ENCODE measurements around the gene PIGT. TPM values are rescaled to one million over a fixed set of nuclear protein-coding genes. Genes with fewer than 3 reads are reported as not detected.
A peak's percentile ranks its signal among the peaks of the same experiment; 100 is the strongest.
"Not testable (repeated sequence)": the region's sequence is repeated elsewhere in the genome, so short reads cannot be mapped to it uniquely, and the experiment has no call there.

The PIGT gene
- total and polyA plus RNA-seq, 2 experiments from 2014 or later: 48.4 to 63.1 TPM

DNA sequence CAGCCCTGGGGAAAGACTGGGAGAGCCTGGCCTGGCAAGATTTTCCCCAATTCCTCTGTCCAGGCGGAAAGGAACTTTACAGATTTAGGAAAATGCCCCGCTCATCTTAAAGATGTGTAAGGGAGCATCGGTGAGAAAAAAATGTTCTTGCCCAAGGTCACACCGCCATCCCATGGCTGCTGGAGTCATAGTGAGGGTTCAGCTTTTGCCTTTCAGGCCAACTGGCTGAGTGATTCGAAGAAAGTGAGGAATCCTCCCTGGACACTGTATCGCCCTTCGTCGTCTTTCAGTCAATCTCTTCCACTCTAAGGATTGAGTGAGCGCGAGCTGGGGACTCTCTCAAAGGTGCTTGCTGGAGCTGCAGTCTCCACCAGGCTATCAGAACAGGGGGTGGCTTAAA is 55.0 kb downstream of the PIGT start:
- peak overlapping the region; percentile 85 for H3K4me3 ChIP-seq
- peaks cover 26% of the 10 kb centered on the region for H3K79me2 ChIP-seq (replicated peaks; ENCODE audit: insufficient read depth)
- peaks cover 27% of the 10 kb centered on the region for H3K4me1 ChIP-seq (ENCODE audit: insufficient read depth)
- Mint-ChIP-seq H3K9me3 (peaks cover 2% of the 10 kb centered on the region; the same call in 2 of the 3 replicates), H3K27me3 (ENCODE audit: insufficient read depth, low read depth, poor library complexity) (peaks cover 24% of the 10 kb centered on the region), H3K36me3 (ENCODE audit: low read depth) (peaks cover 20% of the 10 kb centered on the region), H3K4me3 (peak overlapping the region; percentile 80), H3K27ac (no peak overlapping the region), H3K4me1 (peaks cover 32% of the 10 kb centered on the region)
- H3K27ac ChIP-seq (ENCODE audit: low read depth): peak overlapping the region; percentile 5; the same call in 1 of the 2 replicates
- no peak; the same call in 2 of the 3 replicates for ATAC-seq
- peak overlapping the region; percentile 77 for H2AFZ ChIP-seq
- peak overlapping the region; percentile 94 for H3K4me2 ChIP-seq
- H3K27me3 ChIP-seq (ENCODE audit: insufficient read depth): peaks cover 11% of the 10 kb centered on the region; the same call in 1 of the 2 replicates
- H4K20me1 ChIP-seq (replicated peaks; ENCODE audit: insufficient read depth): no peaks in the 10 kb centered on the region; the same call in 1 of the 2 replicates
- TF ChIP-seq CREB1 (CRISPR knock-in tag; IDR thresholded peaks at IDR 0.05; ENCODE audit: low read depth) (no peak), ZNF331 (CRISPR knock-in tag; IDR thresholded peaks at IDR 0.05; ENCODE audit: low read depth) (no peak), JUNB (IDR thresholded peaks at IDR 0.05; ENCODE audit: unreplicated experiment) (no peak), STAT1 (IDR thresholded peaks at IDR 0.05; ENCODE audit: unreplicated experiment) (no peak), EZH2phosphoT487 (IDR thresholded peaks at IDR 0.05; ENCODE audit: unreplicated experiment) (no peak)
- TF ChIP-seq, protein P1, sequence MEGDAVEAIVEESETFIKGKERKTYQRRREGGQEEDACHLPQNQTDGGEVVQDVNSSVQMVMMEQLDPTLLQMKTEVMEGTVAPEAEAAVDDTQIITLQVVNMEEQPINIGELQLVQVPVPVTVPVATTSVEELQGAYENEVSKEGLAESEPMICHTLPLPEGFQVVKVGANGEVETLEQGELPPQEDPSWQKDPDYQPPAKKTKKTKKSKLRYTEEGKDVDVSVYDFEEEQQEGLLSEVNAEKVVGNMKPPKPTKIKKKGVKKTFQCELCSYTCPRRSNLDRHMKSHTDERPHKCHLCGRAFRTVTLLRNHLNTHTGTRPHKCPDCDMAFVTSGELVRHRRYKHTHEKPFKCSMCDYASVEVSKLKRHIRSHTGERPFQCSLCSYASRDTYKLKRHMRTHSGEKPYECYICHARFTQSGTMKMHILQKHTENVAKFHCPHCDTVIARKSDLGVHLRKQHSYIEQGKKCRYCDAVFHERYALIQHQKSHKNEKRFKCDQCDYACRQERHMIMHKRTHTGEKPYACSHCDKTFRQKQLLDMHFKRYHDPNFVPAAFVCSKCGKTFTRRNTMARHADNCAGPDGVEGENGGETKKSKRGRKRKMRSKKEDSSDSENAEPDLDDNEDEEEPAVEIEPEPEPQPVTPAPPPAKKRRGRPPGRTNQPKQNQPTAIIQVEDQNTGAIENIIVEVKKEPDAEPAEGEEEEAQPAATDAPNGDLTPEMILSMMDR (conservative IDR thresholded peaks at IDR 0.05; ENCODE audit: low read depth in 2 of 2): peak; percentile 33 to 52; a peak in 3 of 4 replicates
- no peaks in the 10 kb centered on the region for H3K9me2 ChIP-seq (ENCODE audit: insufficient read depth)
- no peaks in the 10 kb centered on the region; the same call in 1 of the 2 replicates for H3K36me3 ChIP-seq (ENCODE audit: insufficient read depth)
- DNase-seq (ENCODE audit: low spot score): peak; percentile 44
- peaks cover 4% of the 10 kb centered on the region for H3F3A ChIP-seq (replicated peaks; ENCODE audit: low read depth)

DNA sequence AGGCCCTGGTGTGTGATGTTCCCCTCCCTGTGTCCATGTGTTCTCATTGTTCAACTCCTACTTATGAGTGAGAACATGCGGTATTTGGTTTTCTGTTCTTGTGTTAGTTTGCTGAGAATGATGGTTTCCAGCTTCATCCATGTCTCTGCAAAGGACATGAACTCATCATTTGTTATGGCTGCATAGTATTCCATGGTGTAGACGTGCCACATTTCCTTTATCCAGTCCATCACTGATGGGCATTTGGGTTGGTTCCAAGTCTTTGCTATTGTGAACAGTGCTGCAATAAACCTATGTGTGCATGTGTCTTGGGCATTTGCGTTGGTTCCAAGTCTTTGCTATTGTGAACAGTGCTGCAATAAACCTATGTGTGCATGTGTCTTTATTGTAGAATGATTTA is 56.3 kb downstream of the PIGT start:
- peaks cover 21% of the 10 kb centered on the region for H3K4me1 ChIP-seq (ENCODE audit: insufficient read depth)
- not testable (repeated sequence) for ATAC-seq, H3K4me3 Mint-ChIP-seq

More for the DNA sequence above, 56.3 kb downstream of the PIGT start:
- H3K27me3 Mint-ChIP-seq (ENCODE audit: insufficient read depth, low read depth, poor library complexity): peaks cover 24% of the 10 kb centered on the region
- H3K4me2 ChIP-seq; H4K20me1 ChIP-seq (replicated peaks; ENCODE audit: insufficient read depth); H3F3A ChIP-seq (replicated peaks; ENCODE audit: low read depth); H3K4me3 ChIP-seq; H3K9me3 Mint-ChIP-seq; DNase-seq (ENCODE audit: low spot score); H3K36me3 ChIP-seq (ENCODE audit: insufficient read depth); H3K27ac ChIP-seq (ENCODE audit: low read depth); H3K9me2 ChIP-seq (ENCODE audit: insufficient read depth); H2AFZ ChIP-seq; H3K27ac Mint-ChIP-seq: not testable (repeated sequence)
- H3K4me1 Mint-ChIP-seq: peaks cover 27% of the 10 kb centered on the region
- peaks cover 20% of the 10 kb centered on the region for H3K36me3 Mint-ChIP-seq (ENCODE audit: low read depth)
- Histone ChIP-seq H3K79me2 (replicated peaks; ENCODE audit: insufficient read depth) (peaks cover 26% of the 10 kb centered on the region), H3K27me3 (ENCODE audit: insufficient read depth) (peaks cover 11% of the 10 kb centered on the region; the same call in 1 of the 2 replicates)

Small RNAs within 50 kb of the gene (microRNA-seq; reads per million reads assigned to microRNA genes)
- not detected for gene MIR6812

Small RNAs within 50 kb of the gene (small RNA-seq; reads per million reads assigned to genes)
- gene MIR6812 (ENCODE audit: low replicate concordance): not detected

Other genes starting within 250 kb of the PIGT start
- not detected in 2 replicates for gene PI3, start 241.2 kb upstream of the PIGT start, total RNA-seq (2014; rRNA removed; shearing (Covaris generic))
- not detected in 2 replicates for gene PI3, start 241.2 kb upstream of the PIGT start, polyA plus RNA-seq (2016; fragmentation: Nextera tagmentation; extraction: Ambion mirVana)
- 3.3 and 4.0 TPM in 2 replicates for gene SEMG1, start 209.1 kb upstream of the PIGT start, total RNA-seq (2014; rRNA removed; shearing (Covaris generic))
- 4.4 and 5.7 TPM in 2 replicates for gene SEMG1, start 209.1 kb upstream of the PIGT start, polyA plus RNA-seq (2016; fragmentation: Nextera tagmentation; extraction: Ambion mirVana)
- gene SEMG2, start 194.8 kb upstream of the PIGT start, total RNA-seq (2014; rRNA removed; shearing (Covaris generic)): not detected in 2 replicates
- gene SEMG2, start 194.8 kb upstream of the PIGT start, polyA plus RNA-seq (2016; fragmentation: Nextera tagmentation; extraction: Ambion mirVana): not detected in 2 replicates
- gene SLPI, start 161.6 kb upstream of the PIGT start, total RNA-seq (2014; rRNA removed; shearing (Covaris generic)): not detected in 2 replicates
- gene SLPI, start 161.6 kb upstream of the PIGT start, polyA plus RNA-seq (2016; fragmentation: Nextera tagmentation; extraction: Ambion mirVana): not detected in 2 replicates
- 0.66 and 1.4 TPM in 2 replicates for gene RBPJL, start 109.3 kb upstream of the PIGT start, total RNA-seq (2014; rRNA removed; shearing (Covaris generic))
- 0.42 and 0.44 TPM in 2 replicates for gene RBPJL, start 109.3 kb upstream of the PIGT start, polyA plus RNA-seq (2016; fragmentation: Nextera tagmentation; extraction: Ambion mirVana)
- 4.2 and 5.1 TPM in 2 replicates for gene MATN4, start 107.8 kb upstream of the PIGT start, total RNA-seq (2014; rRNA removed; shearing (Covaris generic))
- 3.3 and 4.0 TPM in 2 replicates for gene MATN4, start 107.8 kb upstream of the PIGT start, polyA plus RNA-seq (2016; fragmentation: Nextera tagmentation; extraction: Ambion mirVana)
- 35.4 and 39.9 TPM in 2 replicates for gene SDC4, start 67.7 kb upstream of the PIGT start, total RNA-seq (2014; rRNA removed; shearing (Covaris generic))
- gene SDC4, start 67.7 kb upstream of the PIGT start, polyA plus RNA-seq (2016; fragmentation: Nextera tagmentation; extraction: Ambion mirVana): 28.5 and 29.7 TPM in 2 replicates
- 12.5 and 21.5 TPM in 2 replicates for gene SYS1, start 53.0 kb upstream of the PIGT start, total RNA-seq (2014; rRNA removed; shearing (Covaris generic))
- gene SYS1, start 53.0 kb upstream of the PIGT start, polyA plus RNA-seq (2016; fragmentation: Nextera tagmentation; extraction: Ambion mirVana): 6.9 and 7.9 TPM in 2 replicates
- gene TP53TG5, start 37.8 kb upstream of the PIGT start, total RNA-seq (2014; rRNA removed; shearing (Covaris generic)): not detected in 2 replicates
- not detected in 2 replicates for gene TP53TG5, start 37.8 kb upstream of the PIGT start, polyA plus RNA-seq (2016; fragmentation: Nextera tagmentation; extraction: Ambion mirVana)
- gene DBNDD2, start 7.9 kb upstream of the PIGT start, total RNA-seq (2014; rRNA removed; shearing (Covaris generic)): 25.8 and 28.0 TPM in 2 replicates
- gene DBNDD2, start 7.9 kb upstream of the PIGT start, polyA plus RNA-seq (2016; fragmentation: Nextera tagmentation; extraction: Ambion mirVana): 62.5 and 64.4 TPM in 2 replicates
- 27.2 and 28.0 TPM in 2 replicates for gene WFDC2, start 53.6 kb downstream of the PIGT start, total RNA-seq (2014; rRNA removed; shearing (Covaris generic))
- 155 and 161 TPM in 2 replicates for gene WFDC2, start 53.6 kb downstream of the PIGT start, polyA plus RNA-seq (2016; fragmentation: Nextera tagmentation; extraction: Ambion mirVana)
- gene SPINT3, start 99.5 kb downstream of the PIGT start, total RNA-seq (2014; rRNA removed; shearing (Covaris generic)): not detected in 2 replicates
- gene SPINT3, start 99.5 kb downstream of the PIGT start, polyA plus RNA-seq (2016; fragmentation: Nextera tagmentation; extraction: Ambion mirVana): not detected in 2 replicates
- gene WFDC6, start 123.3 kb downstream of the PIGT start, total RNA-seq (2014; rRNA removed; shearing (Covaris generic)): not detected in 2 replicates
- not detected in 2 replicates for gene WFDC6, start 123.3 kb downstream of the PIGT start, polyA plus RNA-seq (2016; fragmentation: Nextera tagmentation; extraction: Ambion mirVana)
- 0.04 TPM in 1 of 2 replicates, not detected in the other for gene EPPIN, start 131.3 kb downstream of the PIGT start, total RNA-seq (2014; rRNA removed; shearing (Covaris generic))
- gene EPPIN, start 131.3 kb downstream of the PIGT start, polyA plus RNA-seq (2016; fragmentation: Nextera tagmentation; extraction: Ambion mirVana): 0.23 and 0.78 TPM in 2 replicates
- gene WFDC8, start 163.1 kb downstream of the PIGT start, total RNA-seq (2014; rRNA removed; shearing (Covaris generic)): not detected in 2 replicates
- gene WFDC8, start 163.1 kb downstream of the PIGT start, polyA plus RNA-seq (2016; fragmentation: Nextera tagmentation; extraction: Ambion mirVana): 0.23 TPM in 1 of 2 replicates, not detected in the other
- not detected in 2 replicates for gene WFDC10A, start 213.6 kb downstream of the PIGT start, total RNA-seq (2014; rRNA removed; shearing (Covaris generic))
- 0.43 TPM in 1 of 2 replicates, not detected in the other for gene WFDC10A, start 213.6 kb downstream of the PIGT start, polyA plus RNA-seq (2016; fragmentation: Nextera tagmentation; extraction: Ambion mirVana)
- gene WFDC9, start 215.1 kb downstream of the PIGT start, total RNA-seq (2014; rRNA removed; shearing (Covaris generic)): not detected in 2 replicates
- gene WFDC9, start 215.1 kb downstream of the PIGT start, polyA plus RNA-seq (2016; fragmentation: Nextera tagmentation; extraction: Ambion mirVana): not detected in 2 replicates

All from GM23338 (cell line).